ENCODE measurements around the gene CDC27. TPM values are rescaled to one million over a fixed set of nuclear protein-coding genes. Genes with fewer than 3 reads are reported as not detected.

CDC27 gene
- total RNA-seq, 1 donor from 2014 or later: 72.1 TPM

GRCh38 chr17:47099451-47099986 is 89.6 kb downstream of the CDC27 start:
- Histone ChIP-seq H3K27me3 (no peaks in the 10 kb centered on the region), H3K4me3 (peak overlapping the region; percentile 93), H3K4me1 (peaks cover 17% of the 10 kb centered on the region), H3K27ac (peak overlapping the region; percentile 79), H3K36me3 (no peaks in the 10 kb centered on the region), H3K9me3 (no peaks in the 10 kb centered on the region)
- no peak for TF ChIP-seq CTCF (IDR thresholded peaks at IDR 0.05)
- intact Hi-C loops (cut with DNase I): no loop called here
- DNase-seq: no peak
- no peak for ATAC-seq

- no peak for TF ChIP-seq CTCF (IDR thresholded peaks at IDR 0.05)
- intact Hi-C loops (cut with DNase I): no loop called here
- DNase-seq: no peak
- ATAC-seq: no peak
- Histone ChIP-seq H3K27ac (no peak overlapping the region), H3K4me1 (peaks cover 17% of the 10 kb centered on the region), H3K27me3 (no peaks in the 10 kb centered on the region), H3K4me3 (no peak overlapping the region), H3K36me3 (no peaks in the 10 kb centered on the region), H3K9me3 (no peaks in the 10 kb centered on the region)
These were observed 92.8 kb downstream of the CDC27 start for GRCh38 chr17:47096343-47096742.

- Histone ChIP-seq H3K27ac (no peak overlapping the region), H3K27me3 (no peaks in the 10 kb centered on the region), H3K4me1 (peaks cover 17% of the 10 kb centered on the region), H3K36me3 (no peaks in the 10 kb centered on the region), H3K4me3 (no peak overlapping the region), H3K9me3 (no peaks in the 10 kb centered on the region)
- intact Hi-C loops (cut with DNase I): no loop called here
- no peak for TF ChIP-seq CTCF (IDR thresholded peaks at IDR 0.05)
- ATAC-seq (no peak), DNase-seq (no peak)
These were observed 93.8 kb downstream of the CDC27 start for GRCh38 chr17:47095268-47095667.

GRCh38 chr17:47087093-47087492 is 102.0 kb downstream of the CDC27 start:
- no peak overlapping the region for H3K27ac ChIP-seq
- H3K9me3 ChIP-seq: no peaks in the 10 kb centered on the region
- no peaks in the 10 kb centered on the region for H3K27me3 ChIP-seq
- no peak for TF ChIP-seq CTCF (IDR thresholded peaks at IDR 0.05)
- H3K4me3 ChIP-seq: no peak overlapping the region
- intact Hi-C loops (cut with DNase I): no loop called here
- no peak for DNase-seq
- ATAC-seq: no peak
- H3K4me1 ChIP-seq: peaks cover 7% of the 10 kb centered on the region
- no peaks in the 10 kb centered on the region for H3K36me3 ChIP-seq

GRCh38 chr17:47085736-47086135 is 103.4 kb downstream of the CDC27 start:
- Histone ChIP-seq H3K4me1 (peaks cover 7% of the 10 kb centered on the region), H3K27me3 (no peaks in the 10 kb centered on the region), H3K27ac (no peak overlapping the region), H3K9me3 (no peaks in the 10 kb centered on the region), H3K36me3 (no peaks in the 10 kb centered on the region), H3K4me3 (no peak overlapping the region)
- no peak for TF ChIP-seq CTCF (IDR thresholded peaks at IDR 0.05)
- ATAC-seq: no peak
- no peak for DNase-seq
- intact Hi-C loops (cut with DNase I): no loop called here

- Histone ChIP-seq H3K4me3 (no peak overlapping the region), H3K27ac (no peak overlapping the region), H3K9me3 (no peaks in the 10 kb centered on the region), H3K27me3 (no peaks in the 10 kb centered on the region), H3K36me3 (no peaks in the 10 kb centered on the region), H3K4me1 (no peaks in the 10 kb centered on the region)
- ATAC-seq (no peak), DNase-seq (no peak)
- TF ChIP-seq CTCF (IDR thresholded peaks at IDR 0.05): no peak
- intact Hi-C loops (cut with DNase I): no loop called here
These were observed 110.3 kb downstream of the CDC27 start for GRCh38 chr17:47078801-47079200.

Measured in upper lobe of right lung (tissue), 1 donor.